Activated CD4-positive, alpha-beta T cell treated with anti-CD3 and anti-CD28 coated beads for 24 hours (primary cell): ENCODE data around the gene APRT.

Experiments
- DNase-seq, 2 donors: peaks; one replicate each; pipeline ENCODE4 v3.0.0-alpha.2; 2020; ENCODE audit warnings: low read depth in 2 of 2

APRT gene

DNA sequence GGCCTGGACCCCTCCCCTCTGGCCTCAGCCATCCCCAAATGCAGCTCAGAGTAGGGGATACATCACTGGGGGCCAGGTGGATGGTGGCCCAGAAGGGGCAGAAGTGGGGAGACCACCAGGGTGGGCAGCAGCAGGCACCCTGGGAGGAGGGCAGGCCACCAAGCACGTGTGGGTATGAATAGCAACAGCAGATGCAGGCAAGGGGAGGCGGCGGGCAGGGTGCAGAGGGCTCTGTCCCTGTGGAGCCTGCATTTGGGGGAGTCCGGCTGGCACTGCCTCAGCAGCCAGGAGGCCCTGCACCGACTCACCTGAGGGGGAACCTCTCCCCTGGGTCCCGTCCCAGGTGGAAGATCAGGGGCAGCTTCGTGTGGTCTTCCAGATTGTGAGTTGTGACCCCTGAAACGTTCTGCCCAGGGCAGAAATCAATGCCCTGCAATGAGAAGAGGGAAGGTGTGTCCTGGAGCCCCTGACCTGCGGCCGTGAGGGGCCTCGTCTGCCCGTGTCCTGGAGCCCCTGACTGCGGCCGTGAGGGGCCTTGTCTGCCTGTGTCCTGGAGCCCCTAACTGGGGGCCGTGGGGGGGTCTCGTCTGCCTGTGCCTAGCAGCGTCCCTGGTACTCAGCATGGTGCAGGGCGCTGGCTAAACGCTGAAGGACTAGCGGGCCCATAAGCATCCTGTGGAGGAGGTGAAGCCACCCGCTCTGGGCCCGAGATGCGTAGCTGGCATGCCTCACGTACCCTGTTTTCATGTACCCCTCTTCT is 10.7 kb upstream of the APRT start:
- no peak for DNase-seq

DNA sequence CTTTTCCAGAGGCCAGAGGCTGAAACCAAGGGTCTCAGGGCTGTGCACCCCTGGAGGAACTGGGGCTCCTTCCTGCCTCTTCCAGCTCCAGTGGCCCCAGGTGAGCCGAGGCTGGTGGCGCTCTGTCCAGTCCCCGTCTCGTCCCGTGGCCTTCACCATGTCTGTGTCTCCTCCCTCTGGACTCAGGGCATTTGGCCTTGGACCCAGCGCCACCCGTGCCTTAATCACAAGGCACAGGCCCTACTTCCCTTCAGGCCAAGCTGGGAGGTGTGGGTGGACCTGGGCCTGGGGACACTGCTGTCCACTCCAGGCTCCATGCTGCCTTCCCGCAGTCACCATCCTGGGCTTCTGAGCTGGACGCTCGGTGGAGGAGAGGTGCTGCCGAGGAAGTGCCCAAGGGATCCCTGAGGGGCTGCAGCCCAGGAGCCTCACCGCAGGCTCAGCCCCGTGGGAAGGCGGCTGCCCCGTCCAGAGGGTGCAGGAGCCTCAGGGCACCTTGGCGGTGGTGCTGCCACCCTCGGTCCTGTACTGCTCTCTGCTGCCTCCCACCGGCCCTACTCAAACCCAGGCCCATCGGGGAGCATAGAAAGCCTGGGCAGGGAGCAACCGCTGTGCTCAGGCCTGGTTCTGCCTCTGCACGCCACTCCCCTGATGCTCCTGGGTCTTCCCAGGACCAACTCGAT is 9.6 kb upstream of the APRT start:
- DNase-seq = no peak

DNA sequence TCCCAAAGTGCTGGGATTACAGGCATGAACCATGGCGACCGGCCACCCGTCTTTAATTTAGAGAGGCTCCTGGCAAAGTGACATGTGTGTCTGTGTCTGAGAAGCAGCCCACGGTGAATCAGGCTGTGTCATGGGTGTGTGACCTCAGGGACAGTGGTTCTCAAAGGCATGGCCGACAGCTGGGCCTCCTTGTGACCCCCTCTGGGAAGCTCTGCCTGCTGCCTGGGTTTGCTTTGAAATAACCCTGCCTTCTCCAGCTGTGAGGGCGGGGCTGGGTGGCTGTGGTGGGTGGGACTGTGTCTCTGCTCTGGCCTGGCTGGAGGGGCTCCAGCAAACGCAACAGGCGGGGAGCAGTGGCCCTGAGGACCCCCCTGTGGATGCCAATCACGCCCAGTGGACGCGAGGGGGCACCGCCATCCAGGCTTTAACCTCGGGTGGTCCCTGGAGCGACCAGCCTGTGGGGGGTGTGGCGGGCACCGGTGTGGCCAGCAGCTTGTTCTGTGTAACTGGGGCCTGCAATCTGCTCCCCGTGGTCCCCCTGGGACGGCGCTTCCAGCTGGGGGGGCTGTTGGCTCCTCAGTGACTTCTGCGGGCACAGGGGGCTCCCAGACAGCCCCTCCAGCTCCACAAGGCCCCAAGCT is 8.8 kb upstream of the APRT start:
- no peak for DNase-seq

DNA sequence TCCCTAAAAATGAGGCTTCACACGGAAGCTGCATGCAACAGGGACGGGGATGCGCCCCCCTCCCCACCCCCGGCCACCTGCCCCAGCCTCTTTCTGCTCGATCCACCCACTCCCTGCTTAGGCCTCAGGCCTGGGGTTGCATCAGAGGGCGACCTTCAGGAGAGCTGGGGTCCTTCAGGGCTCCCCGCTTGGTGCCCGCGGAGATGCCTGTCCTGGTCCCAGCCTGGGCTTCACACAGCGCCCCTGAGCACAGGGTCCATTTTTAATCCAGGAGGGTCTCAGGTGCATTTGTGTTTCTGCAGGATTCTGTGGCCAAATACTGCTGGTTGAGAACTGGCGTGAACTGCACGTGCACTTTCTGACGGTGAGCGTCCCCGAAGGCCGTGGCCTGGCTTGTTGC is 7.4 kb upstream of the APRT start:
- DNase-seq = no peak

DNA sequence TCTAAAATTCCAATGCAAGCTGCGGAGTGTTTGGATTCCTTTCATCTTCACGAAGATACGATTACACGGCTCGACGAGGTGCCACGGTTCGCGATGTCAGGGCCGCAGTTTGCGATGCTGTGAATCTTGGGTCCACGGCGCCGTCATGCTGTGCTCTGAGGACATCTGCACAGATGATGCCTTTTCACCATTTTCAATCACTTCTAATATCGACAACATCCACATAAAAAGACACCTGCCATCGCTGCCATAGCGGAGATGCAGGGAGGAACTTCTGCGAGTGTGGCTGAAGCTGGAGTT is 6.8 kb upstream of the APRT start:
- DNase-seq = no peak

DNA sequence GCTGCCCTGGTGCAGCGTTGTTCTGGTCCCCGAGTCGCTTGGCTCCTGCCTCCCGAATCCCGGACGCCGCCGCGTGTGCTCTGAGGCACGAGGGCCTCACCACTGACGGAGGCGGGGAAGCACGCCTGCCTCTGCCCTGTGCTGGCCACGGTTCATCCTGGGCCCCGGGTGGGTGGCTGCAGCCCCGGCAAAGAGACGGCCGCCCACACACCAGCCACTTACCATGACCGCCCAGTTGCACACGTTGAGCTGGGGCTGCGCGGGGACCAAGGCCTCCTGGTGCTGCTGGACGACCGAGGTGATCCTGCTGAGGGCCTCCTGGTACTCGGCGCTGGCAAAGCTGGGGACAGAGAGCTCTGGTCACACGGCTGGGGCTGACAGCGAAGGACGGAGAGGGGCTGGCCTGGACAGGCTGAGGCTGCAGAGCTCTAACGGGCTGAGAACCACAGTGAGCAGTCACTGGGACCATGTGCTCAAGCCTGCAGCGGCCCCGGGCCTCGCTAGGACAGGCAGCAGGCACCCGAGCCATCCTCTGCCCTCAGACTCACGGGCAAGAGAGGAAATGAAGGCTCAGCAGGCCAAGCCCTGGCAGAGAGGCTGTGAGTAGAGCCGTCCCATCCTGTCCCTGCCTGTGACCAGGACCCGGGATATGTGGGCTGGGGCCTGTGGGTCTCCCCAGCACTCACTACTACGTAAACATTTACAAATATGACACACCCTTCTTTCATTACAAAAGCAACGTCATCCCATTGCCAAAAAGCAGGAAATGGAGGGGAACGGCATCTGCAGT is 6.3 kb upstream of the APRT start:
- no peak for DNase-seq

DNA sequence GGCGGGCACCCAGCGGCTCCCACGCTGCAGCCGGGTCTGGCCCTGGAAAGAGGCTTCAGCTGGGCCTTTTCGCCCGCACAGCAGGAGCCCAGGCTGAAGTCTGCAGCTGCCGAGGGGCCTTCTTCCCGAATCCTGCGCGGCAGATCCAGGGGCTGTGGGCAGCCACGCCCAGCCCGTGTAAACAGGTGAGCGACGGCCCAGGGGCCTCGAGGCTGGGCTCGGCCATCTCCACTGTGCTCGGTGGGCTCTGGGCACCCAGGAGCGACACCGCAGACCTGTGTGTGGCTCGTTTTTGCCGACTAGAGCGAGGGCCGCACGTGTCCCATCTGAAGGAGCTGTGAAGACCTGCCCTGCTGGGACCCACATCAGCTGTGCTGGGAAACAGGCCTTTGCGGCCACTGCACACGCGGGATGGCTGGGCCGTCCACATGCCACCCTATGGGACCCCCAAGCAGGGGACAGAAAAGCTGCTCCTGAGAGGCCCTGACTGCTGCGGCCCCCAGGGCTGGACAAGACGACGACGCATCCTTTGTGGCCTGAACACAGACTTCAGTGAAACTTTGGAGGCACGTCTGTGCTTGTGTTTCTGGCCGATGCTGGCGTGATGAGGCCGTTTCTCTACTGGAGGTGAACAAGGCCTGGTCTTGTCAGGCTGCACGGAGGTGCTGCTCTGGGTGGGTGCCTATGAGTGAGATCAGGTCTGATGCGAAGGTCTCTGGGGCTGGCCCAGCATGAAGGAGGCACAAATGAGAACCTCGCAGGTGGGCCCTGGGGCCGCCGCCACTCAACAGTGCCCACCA is 5.2 kb upstream of the APRT start:
- DNase-seq = no peak

DNA sequence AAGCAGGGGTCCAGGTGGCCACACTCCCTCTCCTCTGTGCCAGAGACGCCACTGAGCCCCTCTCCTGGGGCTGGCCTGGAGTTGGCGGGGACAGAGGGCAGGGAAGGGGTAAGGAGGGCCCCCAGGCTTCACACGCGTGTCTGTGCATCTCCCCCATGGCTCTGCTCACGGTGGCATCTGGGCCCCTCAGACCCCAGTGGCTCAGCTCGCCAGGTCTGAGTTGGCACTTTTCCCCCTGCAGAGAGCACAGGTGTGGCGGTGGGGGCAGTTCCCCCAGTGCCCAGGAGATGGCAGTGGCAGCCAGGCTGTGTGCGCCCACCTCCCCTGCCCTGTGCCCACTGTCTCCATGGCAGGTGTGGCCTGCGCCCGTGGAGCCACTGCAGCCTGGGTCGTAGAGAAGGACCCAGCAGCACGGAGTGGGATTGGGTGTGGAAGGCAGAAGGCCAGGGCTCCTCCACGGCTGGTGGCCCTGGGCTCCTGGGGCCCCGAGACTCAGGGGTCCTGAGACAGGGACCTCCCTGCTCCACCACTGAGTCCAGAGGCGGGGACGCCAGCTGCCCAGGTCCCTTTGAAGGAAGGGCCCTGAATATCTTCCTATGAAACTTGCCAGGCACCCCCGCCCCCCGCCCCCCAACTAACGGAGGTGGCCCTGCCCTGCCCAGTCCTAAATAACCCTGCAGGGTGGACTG is 4.3 kb upstream of the APRT start:
- no peak for DNase-seq

DNA sequence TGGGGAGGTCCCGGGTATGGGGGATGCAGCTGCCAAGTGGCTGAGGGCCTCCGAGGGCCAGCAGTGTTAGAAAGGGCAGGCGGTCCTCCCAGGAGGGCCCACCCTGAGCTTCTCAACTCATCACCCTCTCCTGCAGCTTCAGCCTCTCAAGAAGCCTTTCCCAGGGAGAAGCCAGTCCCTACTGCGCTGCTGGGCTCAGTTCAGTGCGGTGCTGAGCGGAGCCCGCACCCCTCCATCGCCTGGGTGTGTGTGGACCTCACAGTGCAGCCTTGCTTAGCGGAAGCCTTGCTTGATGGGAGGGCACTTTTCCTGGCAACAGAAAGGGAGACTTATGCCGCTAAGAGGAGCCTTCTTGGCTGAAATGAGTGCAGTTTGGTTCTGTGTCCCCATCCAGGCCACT is 3.5 kb upstream of the APRT start:
- no peak for DNase-seq

DNA sequence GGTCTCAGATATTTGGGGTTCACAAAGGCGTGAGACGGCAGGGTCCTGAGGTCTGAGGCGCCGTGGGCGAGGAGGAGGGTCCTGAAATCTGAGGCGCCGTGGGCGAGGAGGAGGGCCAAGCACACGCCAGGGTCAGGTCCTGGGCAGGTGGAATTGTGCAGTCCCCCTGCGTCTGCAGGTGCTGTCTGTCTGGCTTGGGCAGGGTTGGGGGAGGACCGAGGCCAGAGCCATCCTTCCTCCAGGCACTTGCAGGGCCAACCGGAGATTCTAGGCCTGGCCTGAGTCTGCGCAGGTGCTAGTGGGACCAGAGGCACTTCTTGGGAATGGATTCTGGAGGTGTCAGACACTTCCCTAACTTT is 2.4 kb upstream of the APRT start:
- DNase-seq = no peak

DNA sequence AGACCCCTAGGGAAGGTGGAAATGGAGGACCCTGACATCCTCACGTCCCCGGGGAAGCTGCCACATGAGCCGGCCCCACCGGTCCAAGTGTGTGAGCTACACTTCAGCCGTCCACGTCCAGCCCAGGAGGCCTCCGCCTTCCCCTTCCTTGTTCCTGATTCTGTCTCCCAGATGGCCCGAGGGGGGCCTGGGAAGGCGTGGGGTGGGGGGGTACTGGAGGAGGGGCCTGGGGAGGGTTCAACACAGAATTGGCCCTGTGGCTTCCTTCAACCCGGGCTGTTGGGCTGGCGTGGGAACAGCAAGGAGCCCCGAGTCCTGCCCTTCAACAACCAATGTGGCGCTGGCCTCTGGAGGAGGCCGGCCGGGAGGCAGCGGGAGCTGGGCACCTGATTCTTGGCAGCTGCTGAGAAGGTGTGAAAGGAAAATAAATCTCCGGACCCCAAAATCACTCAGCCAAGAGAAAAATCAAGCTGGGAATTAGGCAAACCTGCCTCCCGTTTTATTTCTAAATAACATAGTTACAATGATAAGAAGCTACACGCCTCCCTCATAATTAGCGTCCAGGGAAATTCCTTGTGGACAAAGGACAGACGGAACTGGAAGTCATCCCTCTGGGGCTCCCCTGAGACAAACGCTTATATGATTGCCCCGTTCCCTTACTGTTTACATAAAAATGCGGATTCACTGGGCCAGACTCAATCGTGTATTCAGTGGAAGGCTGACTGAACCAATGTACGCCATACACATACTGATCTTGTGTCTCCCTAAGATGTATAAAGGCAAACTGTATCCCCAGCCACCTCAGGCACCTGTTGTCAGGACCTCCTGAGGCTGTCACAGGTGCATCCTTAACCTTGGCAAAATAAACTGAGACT is 1.8 kb upstream of the APRT start:
- no peak for DNase-seq

DNA sequence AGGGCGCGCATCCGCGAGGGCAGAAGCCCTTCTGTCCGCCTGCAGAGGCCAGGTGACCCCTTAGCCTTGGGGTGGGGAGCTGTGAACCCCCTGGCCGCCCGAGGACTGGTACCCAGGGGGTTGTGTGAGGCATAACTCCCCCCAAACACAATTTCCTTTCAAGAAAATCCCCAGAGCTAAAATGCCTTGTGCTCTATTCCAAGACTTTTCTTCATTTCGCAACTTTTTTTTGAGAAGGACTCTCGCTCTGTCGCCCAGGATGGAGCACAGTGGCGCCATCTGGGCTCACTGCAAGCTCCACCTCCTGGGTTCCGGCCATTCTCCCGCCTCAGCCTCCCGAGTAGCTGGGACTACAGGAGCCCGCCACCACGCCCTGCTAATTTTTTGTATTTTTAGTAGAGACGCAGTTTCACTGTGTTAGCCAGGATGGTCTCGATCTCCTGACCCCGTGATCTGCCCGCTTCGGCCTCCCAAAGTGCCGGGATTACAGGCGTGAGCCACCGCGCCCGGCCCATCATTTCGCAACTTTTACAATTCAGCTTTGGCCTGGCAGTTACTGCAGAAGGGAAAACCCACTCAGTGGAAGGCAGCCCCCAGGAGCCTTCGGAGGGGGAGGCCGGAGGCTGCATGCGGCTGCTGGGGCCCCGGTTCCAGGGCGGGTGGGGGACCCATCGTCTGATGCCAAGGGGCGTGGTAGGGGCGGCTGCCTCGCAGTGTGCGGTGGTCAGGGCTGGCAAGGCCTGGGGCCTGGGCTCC is 963 bp upstream of the APRT start:
- no peak for DNase-seq

DNA sequence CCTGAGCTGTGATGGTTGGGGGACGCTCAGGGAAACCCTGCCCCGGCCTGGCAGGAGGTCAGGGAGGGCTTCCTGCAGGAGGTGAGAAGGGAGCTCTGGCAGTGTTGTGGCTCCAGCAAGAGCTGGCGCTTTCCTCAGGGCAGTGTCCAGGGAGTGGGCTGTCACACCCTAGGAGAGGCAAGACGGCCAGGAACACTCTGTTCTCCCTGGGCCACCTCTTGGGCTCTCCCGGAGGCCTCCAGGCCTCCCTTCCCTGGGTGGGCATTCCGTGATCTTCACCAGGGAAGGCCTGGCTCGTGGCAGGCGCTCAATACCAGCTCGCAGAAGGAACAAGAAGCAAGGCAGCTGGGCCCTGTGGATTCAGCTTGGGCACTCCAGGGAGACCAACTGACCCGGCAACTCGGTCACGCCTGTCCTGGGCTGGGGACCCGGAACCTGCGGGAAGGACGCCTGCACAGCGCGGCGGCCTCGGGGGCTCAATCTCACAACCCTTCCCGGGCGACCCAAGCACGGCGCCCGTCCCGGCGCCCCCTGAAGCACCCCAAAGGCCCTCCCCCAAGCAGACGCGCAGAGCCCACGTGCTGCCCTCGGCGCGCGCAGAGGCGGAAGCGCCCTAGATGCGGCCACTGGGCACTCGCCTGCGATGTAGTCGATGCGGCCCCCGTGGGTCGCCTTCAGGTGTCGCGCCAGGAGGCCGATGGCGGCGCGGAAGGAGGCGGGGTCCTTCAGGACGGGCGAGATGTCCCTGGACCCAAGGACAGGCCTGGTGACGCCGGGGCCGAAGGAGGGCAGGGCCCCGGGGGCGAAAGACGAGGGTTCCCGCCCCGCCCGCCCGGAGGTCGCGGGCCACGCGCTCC is 588 bp downstream of the APRT start:
- no peak for DNase-seq

DNA sequence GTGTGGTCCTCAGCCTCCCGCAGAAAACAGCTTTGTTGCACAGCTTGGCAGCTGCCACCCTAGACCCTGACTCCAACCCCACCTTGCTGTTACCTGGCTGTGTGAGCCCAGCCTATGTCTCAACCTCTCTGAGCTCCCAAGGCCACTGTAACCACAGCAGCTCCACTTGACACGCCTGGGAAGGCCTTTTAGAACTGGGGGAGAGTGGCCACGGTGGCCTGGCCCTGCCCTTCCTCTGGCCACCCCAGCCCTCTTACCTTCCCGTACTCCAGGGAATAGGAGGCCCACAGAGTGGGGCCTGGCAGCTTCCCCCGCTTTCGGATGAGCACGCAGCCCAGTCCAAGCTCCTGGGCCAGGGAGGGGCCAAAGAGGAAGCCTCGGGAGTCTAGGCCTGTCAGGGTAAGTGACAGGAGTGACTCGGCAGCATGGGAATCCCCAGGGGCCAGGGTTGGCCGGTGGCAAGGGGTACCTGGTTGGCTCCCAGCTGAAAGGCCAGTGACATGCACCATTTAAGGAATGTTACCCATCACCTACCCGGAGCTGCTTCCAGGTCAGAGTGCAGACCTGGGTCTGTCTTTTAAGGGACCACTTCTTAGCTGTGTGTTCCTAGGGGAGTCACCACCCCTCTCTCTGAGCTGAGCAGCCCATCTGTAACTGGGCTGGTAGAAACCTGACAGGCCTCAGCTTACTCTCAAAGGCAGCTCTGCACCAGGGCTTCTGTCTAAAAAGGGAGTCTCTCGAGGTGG is 1.4 kb downstream of the APRT start:
- DNase-seq = no peak

DNA sequence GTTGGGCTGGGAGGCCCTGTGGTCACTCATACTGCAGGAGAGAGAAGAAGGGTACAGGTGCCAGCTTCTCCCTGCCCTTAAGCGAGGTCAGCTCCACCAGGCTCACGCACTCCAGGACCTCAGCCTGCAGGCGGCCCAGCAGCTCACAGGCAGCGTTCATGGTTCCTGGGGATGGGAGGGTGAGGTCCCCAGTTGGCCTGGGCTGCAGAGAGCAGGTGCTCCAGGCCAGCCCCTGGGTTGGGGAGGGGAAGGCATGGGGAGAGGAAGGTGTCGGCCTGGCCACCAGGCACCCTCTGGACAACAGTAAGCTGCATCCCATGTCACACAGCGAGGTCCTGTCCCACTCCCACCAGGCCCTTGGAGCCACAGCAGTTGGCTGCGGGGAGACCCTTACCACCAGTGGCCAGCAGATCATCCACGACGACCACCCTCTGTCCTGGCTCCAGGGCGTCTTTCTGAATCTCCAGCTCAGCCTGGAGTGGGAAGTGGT is 2.0 kb downstream of the APRT start:
- DNase-seq = no peak

DNA sequence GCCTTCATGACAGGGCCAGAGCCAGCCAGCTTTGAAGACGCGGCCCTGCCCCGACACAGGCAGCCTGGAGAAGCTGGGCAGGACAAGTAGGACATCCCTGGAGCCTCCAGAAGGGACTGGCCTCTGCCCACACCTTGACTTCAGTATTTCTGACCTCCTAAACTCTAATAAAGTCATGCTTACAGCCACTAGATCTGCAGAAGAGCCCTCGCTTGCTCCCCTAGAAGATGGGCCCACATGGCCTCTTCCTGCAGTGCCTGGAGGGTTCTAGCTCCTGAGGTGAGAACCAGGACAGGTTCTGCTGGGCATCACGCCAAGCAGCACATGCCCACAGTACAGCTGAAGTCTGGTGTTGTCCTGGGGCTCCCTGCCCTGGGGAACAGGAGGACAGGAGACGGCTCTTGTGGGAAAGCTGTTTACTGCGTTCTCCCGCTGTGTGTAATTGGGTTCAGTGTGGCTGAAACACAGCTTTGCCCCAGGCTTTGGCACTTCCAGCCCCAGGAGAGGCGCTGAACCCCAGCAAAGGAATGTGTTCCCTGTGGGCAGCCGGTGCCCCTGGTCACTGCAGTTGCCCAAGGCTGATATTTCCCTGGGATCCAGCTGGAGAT is 2.6 kb downstream of the APRT start:
- no peak for DNase-seq
